Aorta (tissue), 5 donors: ENCODE results near the gene PTPRQ. TPM values are rescaled to one million over a fixed set of nuclear protein-coding genes. Genes with fewer than 3 reads are reported as not detected.
A peak's percentile ranks its signal among the peaks of the same experiment; 100 is the strongest.

Source experiments
- ATAC-seq: fragments of 200-7000 bp; cut with Tn5 transposase; one replicate; pipeline ENCODE4 v1.9.1; 2022; ENCODE audit warnings: moderate library complexity; ENCODE audit not compliant: low FRiP score
- DNase-seq, 2 donors: peaks; one replicate each; pipeline ENCODE4 v3.0.0-alpha.2; 2020
- H3K27ac ChIP-seq, 2 donors: one replicate each; pipeline ENCODE4 v1.5.1; 2013; ENCODE audit warnings: low read length in 2 of 2, mild to moderate bottlenecking in 2 of 2, moderate library complexity in 2 of 2, control low read depth in 1 of 2, inconsistent platforms in 1 of 2, low read depth in 1 of 2
- H3K27me3 ChIP-seq, 2 donors: one replicate each; pipeline ENCODE4 v1.6.1; 2013; ENCODE audit warnings: control low read depth in 1 of 2, low read length in 1 of 2, mild to moderate bottlenecking in 1 of 2, moderate library complexity in 1 of 2; ENCODE audit not compliant: insufficient read depth in 2 of 2, control insufficient read depth in 1 of 2
- H3K36me3 ChIP-seq, 2 donors: one replicate each; pipeline ENCODE4 v1.6.1; 2013; ENCODE audit warnings: control low read depth in 1 of 2, low read length in 1 of 2, mild to moderate bottlenecking in 1 of 2; ENCODE audit not compliant: insufficient read depth in 2 of 2, control insufficient read depth in 1 of 2
- H3K4me1 ChIP-seq, 2 donors: one replicate each; pipeline ENCODE4 v1.6.1; 2013; ENCODE audit warnings: low read length in 2 of 2, control low read depth in 1 of 2, mild to moderate bottlenecking in 1 of 2, moderate library complexity in 1 of 2; ENCODE audit not compliant: insufficient read depth in 2 of 2, control insufficient read depth in 1 of 2
- H3K4me3 ChIP-seq, 2 donors: one replicate each; pipeline ENCODE4 v1.5.1; 2013; ENCODE audit warnings: low read length in 2 of 2, control low read depth in 1 of 2, mild to moderate bottlenecking in 1 of 2
- H3K9me3 ChIP-seq: one replicate; pipeline ENCODE4 v1.6.1; 2013; ENCODE audit warnings: mild to moderate bottlenecking, low read length; ENCODE audit not compliant: control insufficient read depth
- WGBS, 2 donors: extraction: QIAGEN DNeasy Blood & Tissue Kit; methylation state at CpG; one replicate each; pipeline ENCODE4 v1.1.7; 2013; 5-methylcytosine and 5-hydroxymethylcytosine counted together
- intact Hi-C, 2 donors: fragments of 100-400 bp; cut with DNase I; formaldehyde crosslinking; loops; one replicate each; pipeline versions ENCODE4 v1.14.2 to v1.15.0; 2022
- polyA plus RNA-seq, 2 donors: library from polyadenylated mRNA; stranded (reverse); fragments of 200-250 nt; gene quantifications; one replicate each; pipeline ENCODE4 v1.2.3, GENCODE V29; 2013
- total RNA-seq, 2 donors: library from RNA; stranded (reverse); fragmentation: NEBNext Ultra II Directional; extraction: Animal tissue kit (Norgen Biotek cat#: 25700); gene quantifications; one replicate each; pipeline ENCODE4 v1.2.1, GENCODE V29; 2021
- donor health status: healthy with polysubstance abuse.
- donor health status: Bipolar disorder and iron deficiency.
- donor health status: DM: no; HTN: no; CAD: no.
- donor health status: DM: no; HTN: no; CAD: no.
- donor health status: DM: yes; HTN: yes; CAD: no.

Gene PTPRQ
- total and polyA plus RNA-seq, 4 donors: 0.08 to 10.3 (median 2.2) TPM; not detected in 1

DNA sequence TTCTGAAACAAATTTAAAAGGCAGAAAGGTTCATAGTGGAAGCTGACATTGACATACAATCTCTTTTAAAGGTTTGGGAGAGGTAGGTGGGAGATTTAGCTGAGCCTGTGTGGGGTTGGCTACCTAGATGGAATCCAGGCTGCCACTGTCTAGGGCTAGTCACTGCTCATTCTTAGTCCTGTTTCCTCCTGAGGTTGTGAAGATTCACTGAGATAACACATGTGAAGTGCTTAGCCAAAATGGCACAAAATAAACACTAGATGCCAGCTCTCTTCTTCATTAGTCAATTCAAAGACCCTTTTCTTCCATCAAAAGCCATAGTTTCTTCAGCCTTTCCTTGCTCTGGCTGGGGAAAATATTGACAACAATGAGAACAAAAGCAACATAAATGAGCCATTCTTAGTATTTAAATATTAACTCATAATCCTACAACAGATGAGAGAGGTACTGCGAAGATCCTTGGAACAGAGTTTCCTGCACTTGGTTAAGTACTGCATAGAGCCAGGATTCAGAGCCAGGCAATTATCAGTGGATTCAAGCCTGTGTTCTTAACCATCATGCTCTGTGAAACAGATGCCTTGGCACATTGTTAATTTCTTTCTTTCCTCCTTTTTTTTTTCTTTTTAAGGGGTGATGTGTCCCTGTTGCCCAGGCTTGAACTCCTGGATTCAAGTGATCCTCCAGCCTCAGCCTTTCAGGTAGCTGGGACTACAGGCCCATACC is 266.9 kb downstream of the PTPRQ start:
- Histone ChIP-seq H3K27ac (no peak overlapping the region), H3K9me3 (peaks cover 1% of the 10 kb centered on the region), H3K36me3 (no peaks in the 10 kb centered on the region), H3K4me1 (no peaks in the 10 kb centered on the region), H3K4me3 (no peak overlapping the region), H3K27me3 (no peaks in the 10 kb centered on the region)
- 97 to 100% methylated on average over 1 of the region's 1 CpG for WGBS, 2 donors
- intact Hi-C loops: no loop called here
- ATAC-seq: no peak
- no peak for DNase-seq

GRCh38 chr12:80711866-80712265 is 267.8 kb downstream of the PTPRQ start:
- Histone ChIP-seq H3K4me1 (no peaks in the 10 kb centered on the region), H3K4me3 (no peak overlapping the region), H3K36me3 (no peaks in the 10 kb centered on the region), H3K27me3 (no peaks in the 10 kb centered on the region), H3K27ac (no peak overlapping the region), H3K9me3 (peaks cover 1% of the 10 kb centered on the region)
- ATAC-seq (no peak), DNase-seq (no peak)
- WGBS, 2 donors: 86 to 100% methylated on average over 1 of the region's 1 CpG
- intact Hi-C loops: no loop called here

DNA sequence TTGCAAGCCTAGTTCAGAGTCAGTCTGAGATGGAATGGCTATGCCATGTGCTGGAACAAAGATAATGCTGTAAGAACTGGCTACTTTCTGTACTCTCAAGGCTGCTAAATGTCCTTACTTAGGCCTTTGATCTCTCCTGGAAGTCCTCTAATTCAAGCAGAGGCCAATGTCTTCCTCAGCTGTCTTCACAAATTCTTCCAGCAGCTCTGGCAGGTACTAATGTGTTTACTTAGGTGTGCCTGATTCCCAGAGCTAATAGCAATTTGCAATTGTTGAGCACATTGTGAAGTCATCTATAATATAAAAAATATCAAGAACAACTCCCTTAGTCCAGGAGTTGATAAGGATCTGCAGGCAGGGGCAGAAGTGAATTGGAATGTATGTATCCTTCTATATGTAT is 268.8 kb downstream of the PTPRQ start:
- ATAC-seq (no peak), DNase-seq (no peak)
- no peaks in the 10 kb centered on the region for H3K4me1 ChIP-seq
- no peak overlapping the region for H3K27ac ChIP-seq
- H3K4me3 ChIP-seq: no peak overlapping the region
- no peaks in the 10 kb centered on the region for H3K27me3 ChIP-seq
- intact Hi-C loops: no loop called here
- peaks cover 3% of the 10 kb centered on the region for H3K9me3 ChIP-seq
- H3K36me3 ChIP-seq: no peaks in the 10 kb centered on the region

- Histone ChIP-seq H3K27me3 (no peaks in the 10 kb centered on the region), H3K4me1 (no peaks in the 10 kb centered on the region), H3K4me3 (peak overlapping the region in 1 of 2 donors; percentile 46), H3K36me3 (no peaks in the 10 kb centered on the region), H3K9me3 (peaks cover 3% of the 10 kb centered on the region), H3K27ac (no peak overlapping the region)
- no peak for DNase-seq
- 65 to 74% methylated on average over 4 of the region's 4 CpGs for WGBS, 2 donors
- intact Hi-C loops: no loop called here
- ATAC-seq: no peak
Observed at GRCh38 chr12:80713419-80713818, 269.4 kb downstream of the PTPRQ start.

GRCh38 chr12:80714055-80714454 is 270.0 kb downstream of the PTPRQ start:
- DNase-seq (no peak), ATAC-seq (no peak)
- no peaks in the 10 kb centered on the region for H3K4me1 ChIP-seq
- intact Hi-C loops: no loop called here
- H3K27me3 ChIP-seq: no peaks in the 10 kb centered on the region
- 13 to 14% methylated on average over 16 of the region's 16 CpGs for WGBS, 2 donors
- H3K4me3 ChIP-seq: peak overlapping the region; percentile 21 to 46
- peaks cover 2% of the 10 kb centered on the region for H3K9me3 ChIP-seq
- H3K36me3 ChIP-seq: no peaks in the 10 kb centered on the region
- no peak overlapping the region for H3K27ac ChIP-seq

GRCh38 chr12:80714846-80715245 is 270.8 kb downstream of the PTPRQ start:
- WGBS, 2 donors: 69 to 78% methylated on average over 3 of the region's 3 CpGs
- Histone ChIP-seq H3K9me3 (peaks cover 2% of the 10 kb centered on the region), H3K27me3 (no peaks in the 10 kb centered on the region), H3K36me3 (no peaks in the 10 kb centered on the region), H3K27ac (no peak overlapping the region), H3K4me1 (no peaks in the 10 kb centered on the region), H3K4me3 (no peak overlapping the region)
- DNase-seq (no peak), ATAC-seq (no peak)
- intact Hi-C loops: no loop called here

- H3K27me3 ChIP-seq: no peaks in the 10 kb centered on the region
- H3K4me3 ChIP-seq: no peak overlapping the region
- DNase-seq (no peak), ATAC-seq (no peak)
- intact Hi-C loops: no loop called here
- 61 to 67% methylated on average over 10 of the region's 10 CpGs for WGBS, 2 donors
- H3K9me3 ChIP-seq: peaks cover 2% of the 10 kb centered on the region
- H3K4me1 ChIP-seq: no peaks in the 10 kb centered on the region
- no peak overlapping the region for H3K27ac ChIP-seq
- no peaks in the 10 kb centered on the region for H3K36me3 ChIP-seq
Observed at GRCh38 chr12:80715713-80716249, 271.7 kb downstream of the PTPRQ start.

GRCh38 chr12:80716696-80717469 is 272.8 kb downstream of the PTPRQ start, which contains the start of gene MYF5:
Gene MYF5, plus strand, starts transcription at chr12:80716912. Its CDS starts 152 bp downstream, at chr12:80717064.
- ATAC-seq: peak; percentile 42

More at GRCh38 chr12:80716696-80717469, 272.8 kb downstream of the PTPRQ start, which contains the start of gene MYF5:
- WGBS, 2 donors: 35 to 45% methylated on average over 45 of the region's 45 CpGs
- H3K36me3 ChIP-seq: no peaks in the 10 kb centered on the region
- H3K4me3 ChIP-seq: no peak within 1 kb of the TSS
- H3K4me1 ChIP-seq: no peaks in the 10 kb centered on the region
- H3K9me3 ChIP-seq: peaks cover 2% of the 10 kb centered on the region
- H3K27ac ChIP-seq: no peak within 1 kb of the TSS
- intact Hi-C loops: no loop called here
- H3K27me3 ChIP-seq: no peaks in the 10 kb centered on the region
- DNase-seq: no peak
